ENCODE results near the gene TFAM.

- TF ChIP-seq CTCF (conservative IDR thresholded peaks at IDR 0.05 in 1 of 2, IDR thresholded peaks at IDR 0.05 in 1 of 2; ENCODE audit: extremely low read depth in 1 of 2, insufficient read depth in 1 of 2, low read depth in 1 of 2, low read length in 2 of 2): no peak
- no peak for TF ChIP-seq EZH2 (IDR thresholded peaks at IDR 0.05; ENCODE audit: borderline replicate concordance, low read length)
These were observed 55.3 kb downstream of the TFAM start for GRCh38 chr10:58440484-58440883.
